GM12878 (cell line): Measurements from ENCODE around the gene ACOX1. TPM values are rescaled to one million over a fixed set of nuclear protein-coding genes. Genes with fewer than 3 reads are reported as not detected.

Source experiments
- ATAC-seq: fragments of 200-7000 bp; cut with Tn5 transposase; 3 replicates; pipeline ENCODE4 v1.9.1; 2020; ENCODE audit warnings: mild to moderate bottlenecking, moderate library complexity
- BruUV-seq: library from RNA; stranded (reverse); fragments of 400-500 nt; replicated peaks from 2 replicates; lab custom pipeline; 2021; lab: Mats Ljungman, UMichigan
- CTCF ChIA-PET: fragments of 300-600 bp; sonication (Branson Sonifier 250); formaldehyde crosslinking; extraction: SDS; loops from one replicate; lab custom pipeline; 2021; ENCODE audit warnings: inconsistent platforms; lab: Yijun Ruan, JAX
- POLR2A ChIA-PET: fragments of 350-600 bp; formaldehyde crosslinking; extraction: SDS; loops from one replicate; lab custom pipeline; 2021; ENCODE audit warnings: inconsistent platforms; lab: Charles Lee
- RAD21 ChIA-PET: fragments of 300-600 bp; sonication (Branson Sonifier 250); formaldehyde crosslinking; loops from one replicate; lab custom pipeline; 2023; ENCODE audit warnings: antibody characterized with exemption; ENCODE audit not compliant: unreplicated experiment; lab: Charles Lee
- SMC1A ChIA-PET: fragments of 300-600 bp; sonication (Branson Sonifier 250); formaldehyde crosslinking; loops from one replicate; lab custom pipeline; 2023; ENCODE audit not compliant: unreplicated experiment, uncharacterized antibody; lab: Charles Lee
- DNase-seq: peaks from one replicate; pipeline ENCODE4 v3.0.0-alpha.2; 2011; ENCODE audit warnings: low read depth, low spot score
- FAIRE-seq: peaks from 3 replicates; lab custom pipeline; 2011; peaks lifted over from hg19 to GRCh38; lab: Jason Lieb, UNC
- H2AFZ ChIP-seq: 2 replicates; pipeline ENCODE4 v1.6.0; 2011; ENCODE audit warnings: low read depth, low read length, control low read depth; ENCODE audit not compliant: control insufficient read depth
- H3K27ac ChIP-seq: 2 replicates; pipeline ENCODE4 v1.5.1; 2011; ENCODE audit warnings: control low read depth; ENCODE audit not compliant: control insufficient read depth, insufficient read depth
- H3K27me3 ChIP-seq, 2 experiments: replicated peaks in 1 of 2; 2 replicates each; pipeline versions ENCODE4 v1.6.0 to v1.6.1; 2011; ENCODE audit warnings: low read length in 1 of 2; ENCODE audit not compliant: control insufficient read depth in 2 of 2, insufficient read depth in 2 of 2
- H3K36me3 ChIP-seq, 2 experiments: 2 replicates each; pipeline ENCODE4 v1.5.1; 2011; ENCODE audit warnings: low read length in 1 of 2; ENCODE audit not compliant: control insufficient read depth in 2 of 2, insufficient read depth in 2 of 2
- H3K4me1 ChIP-seq: 2 replicates; pipeline ENCODE4 v1.6.1; 2011; ENCODE audit warnings: mild to moderate bottlenecking, low read length, moderate library complexity, mixed read lengths; ENCODE audit not compliant: control insufficient read depth, insufficient read depth
- H3K4me2 ChIP-seq: 2 replicates; pipeline ENCODE4 v1.6.0; 2011; ENCODE audit warnings: control low read depth; ENCODE audit not compliant: control insufficient read depth, insufficient read depth
- H3K4me3 ChIP-seq: fragments of 200-600 bp; sonication (generic); 2 replicates; pipeline ENCODE4 v1.5.1; 2016
- H3K79me2 ChIP-seq: 2 replicates; pipeline ENCODE4 v1.6.0; 2011; ENCODE audit warnings: low read length; ENCODE audit not compliant: control insufficient read depth, insufficient read depth
- H3K9ac ChIP-seq: 2 replicates; pipeline ENCODE4 v1.8.0; 2011; ENCODE audit warnings: low read length, control low read depth, mixed read lengths; ENCODE audit not compliant: control insufficient read depth, insufficient read depth
- H3K9me3 ChIP-seq: replicated peaks from 3 replicates; pipeline ENCODE4 v1.5.1; 2011; ENCODE audit warnings: mild to moderate bottlenecking, low read length; ENCODE audit not compliant: control insufficient read depth, insufficient read depth
- H4K20me1 ChIP-seq: 2 replicates; pipeline ENCODE4 v1.6.0; 2011; ENCODE audit not compliant: control insufficient read depth, insufficient read depth
- BACH1 ChIP-seq: fragments of 450-650 bp; IDR thresholded peaks from 2 replicates; pipeline ENCODE4 v1.6.1; 2017; ENCODE audit warnings: mild to moderate bottlenecking, borderline replicate concordance
- CREB1 ChIP-seq: IDR thresholded peaks from 2 replicates; pipeline ENCODE4 v1.6.1; 2012; ENCODE audit warnings: low read depth, mild to moderate bottlenecking, inconsistent platforms
- ESRRA ChIP-seq: IDR thresholded peaks from 2 replicates; pipeline ENCODE4 v1.6.1; 2012; ENCODE audit warnings: mild to moderate bottlenecking, low read length, improper control_type of control experiment
- GABPA ChIP-seq: IDR thresholded peaks from 2 replicates; pipeline ENCODE4 v1.6.1; 2014; ENCODE audit warnings: antibody characterized with exemption, low read depth, mild to moderate bottlenecking, inconsistent platforms
- MTA3 ChIP-seq: IDR thresholded peaks from 2 replicates; pipeline ENCODE4 v1.6.1; 2012; ENCODE audit warnings: low read length, inconsistent platforms, borderline replicate concordance
- MYB ChIP-seq: fragments of 150-350 bp; IDR thresholded peaks from 2 replicates; pipeline ENCODE4 v1.6.1; 2014; ENCODE audit warnings: mild to moderate bottlenecking, low read depth, low read length, borderline replicate concordance
- MYC ChIP-seq: IDR thresholded peaks from 2 replicates; pipeline ENCODE4 v1.6.1; 2011; ENCODE audit warnings: mild to moderate bottlenecking, low read length, moderate library complexity, inconsistent platforms; ENCODE audit not compliant: insufficient read depth, insufficient replicate concordance, insufficient read length, severe bottlenecking
- NR2C1 ChIP-seq: fragments of 450-650 bp; IDR thresholded peaks from 2 replicates; pipeline ENCODE4 v1.6.1; 2017; ENCODE audit warnings: antibody characterized with exemption, mild to moderate bottlenecking, moderate library complexity
- SIX5 ChIP-seq: IDR thresholded peaks from 2 replicates; pipeline ENCODE4 v1.6.1; 2011; ENCODE audit warnings: mild to moderate bottlenecking, low read depth, low read length, moderate library complexity; ENCODE audit not compliant: severe bottlenecking
- SREBF2 ChIP-seq: IDR thresholded peaks from 2 replicates; pipeline ENCODE4 v1.6.1; 2012; ENCODE audit warnings: mild to moderate bottlenecking, low read length
- WGBS: methylation state at CpG from one replicate; pipeline ENCODE4 v1.1.6; 2016; ENCODE audit warnings: low lambda C conversion rate; ENCODE audit not compliant: insufficient replicate concordance, insufficient coverage; ENCODE audit errors: missing lambda C conversion rate; 5-methylcytosine and 5-hydroxymethylcytosine counted together
- in situ Hi-C: fragments of 300-500 bp; cut with MboI; formaldehyde crosslinking; loops from 9 replicates; pipeline ENCODE4 v1.14.3; 2018; ENCODE audit warnings: mixed read lengths
- intact Hi-C: fragments of 100-400 bp; cut with micrococcal nuclease; formaldehyde crosslinking; loops from one replicate; pipeline ENCODE4 v1.14.2; 2022; ENCODE audit not compliant: unreplicated experiment
- polyA plus RNA-seq, 11 experiments: library from polyadenylated mRNA; depleted of rRNA in 4 of 11; unstranded in 6 of 11; stranded (reverse) in 5 of 11; fragments of >200 nt; fragmentation: Nextera tagmentation in 4 of 11; fragmentation: Illumina TruSeq in 1 of 11; extraction: Ambion mirVana in 4 of 11; extraction: Trizol in 1 of 11; gene quantifications; 1 replicate in 1 of 11; 2 replicates in 10 of 11; pipeline versions ENCODE4 v1.2.1 to v1.2.3, GENCODE V29; 2011 to 2016; ENCODE audit warnings: inconsistent platforms in 2 of 11, missing spikeins in 2 of 11, low read depth in 1 of 11
- total RNA-seq, 4 experiments: library from RNA; depleted of rRNA in 3 of 4; stranded (reverse); fragments of >200 nt in 3 of 4; fragmentation: Illumina TruSeq in 1 of 4; extraction: Trizol in 1 of 4; gene quantifications; 2 replicates each; pipeline versions ENCODE4 v1.2.1 to v1.2.3, GENCODE V29; 2013 to 2021

ACOX1 gene
- total and polyA plus RNA-seq, 10 of the 15 experiments (the other 5 are each of a cell fraction or from before 2014, with no cell fraction given), result 6.5 to 26.2 (median 21.6) TPM

- TF ChIP-seq CREB1, result no peak
- no peak for TF ChIP-seq SIX5
- TF ChIP-seq MTA3, result no peak
- no peak for TF ChIP-seq MYC
- TF ChIP-seq ESRRA, result no peak
- no peak for TF ChIP-seq NR2C1
- no peak for TF ChIP-seq SREBF2
- no peak for TF ChIP-seq BACH1
- no peak for TF ChIP-seq GABPA
- no peak for TF ChIP-seq MYB
- Histone ChIP-seq H3K9me3 (no peaks in the 10 kb centered on the region), H4K20me1 (no peaks in the 10 kb centered on the region), H3K4me3 (no peak overlapping the region), H3K79me2 (no peaks in the 10 kb centered on the region), H3K4me2 (no peak overlapping the region), H3K27me3 (no peaks in the 10 kb centered on the region), H3K9ac (no peak overlapping the region), H3K36me3 (no peaks in the 10 kb centered on the region), H2AFZ (no peak overlapping the region), H3K27ac (no peak overlapping the region), H3K4me1 (no peaks in the 10 kb centered on the region)
- DNase-seq (no peak), FAIRE-seq (no peak), ATAC-seq (no peak)
- BruUV-seq, result no TSS peak
- in situ Hi-C loops (loop anchor here (5.0 kb wide), 1 partner anchor 101 kb away; no protein-coding TSS in a partner anchor), intact Hi-C loops (no loop called here)
- RAD21 ChIA-PET, result interaction anchor here (0.8 to 2.2 kb wide), 3 partner anchors 10 to 103 kb away, joined by 3 to 6 read pairs (median 5); no protein-coding TSS in a partner anchor
- POLR2A ChIA-PET, result interaction anchor here (0.5 kb wide), 1 partner anchor 334 kb away, joined by 4 read pairs; no protein-coding TSS in a partner anchor
- CTCF ChIA-PET, result interaction anchor here (1.3 to 12.8 kb wide), 4 partner anchors 9 to 133 kb away, joined by 3 to 128 read pairs (median 4); partner anchors contain the start of gene MRPL38
- SMC1A ChIA-PET, result interaction anchor here (10.8 kb wide), 1 partner anchor 102 kb away, joined by 61 read pairs; the partner anchor contains the start of gene MRPL38
- 73% methylated on average over 16 of the region's 36 CpGs for WGBS
Measured at GRCh38 chr17:76008208-76008607, 29.2 kb upstream of the ACOX1 start.
